Measurements from ENCODE around the gene C17orf67. TPM values are rescaled to one million over a fixed set of nuclear protein-coding genes. Genes with fewer than 3 reads are reported as not detected.

C17orf67 gene
- total and polyA plus RNA-seq, 4 donors, result 0.19 to 1.4 (median 0.78) TPM

DNA sequence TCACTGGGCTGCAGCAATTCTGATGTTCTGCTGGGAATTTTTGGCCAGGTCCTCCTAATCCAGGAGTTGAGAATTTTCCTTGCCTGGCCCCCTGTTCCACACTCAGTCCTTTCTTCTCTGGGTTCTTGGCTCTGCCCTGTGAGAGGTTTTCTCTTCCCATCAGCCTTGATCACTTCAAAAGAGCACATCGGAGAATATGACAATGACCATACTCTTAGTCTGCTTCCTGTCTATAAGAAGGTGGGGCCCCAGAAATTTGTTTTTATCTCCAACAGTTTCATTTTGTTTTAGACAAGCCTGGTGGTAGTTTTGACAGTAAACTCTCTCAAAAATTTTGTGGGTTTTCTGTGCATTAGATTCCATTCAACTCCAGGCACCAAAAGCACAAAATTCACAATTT, 70.7 kb downstream of the C17orf67 start:
- peaks cover 0 to 4% (median 0%) of the 10 kb centered on the region in 4 donors for H3K27me3 ChIP-seq (ENCODE audit: control insufficient read depth in 4 of 4, insufficient read depth in 4 of 4, low read length in 3 of 4)
- WGBS, result 75% methylated on average over 1 of the region's 1 CpG
- no peak for DNase-seq (ENCODE audit: low spot score)

More for the DNA sequence above, 70.7 kb downstream of the C17orf67 start:
- H3K9me3 ChIP-seq (ENCODE audit: control insufficient read depth in 4 of 4, low read length in 3 of 4), result no peaks in the 10 kb centered on the region
- no peak overlapping the region for H3K4me3 ChIP-seq (ENCODE audit: low read depth in 1 of 3, low read length in 3 of 3)
- no peak overlapping the region for H3K9ac ChIP-seq (ENCODE audit: low read depth in 1 of 2, low read length in 2 of 2)
- H3K36me3 ChIP-seq (ENCODE audit: control insufficient read depth in 4 of 4, insufficient read depth in 3 of 4, low read depth in 1 of 4, low read length in 3 of 4), result no peaks in the 10 kb centered on the region
- no peak overlapping the region for H3K27ac ChIP-seq (ENCODE audit: low read depth in 1 of 2, low read length in 2 of 2)
- no peaks in the 10 kb centered on the region for H3K4me1 ChIP-seq (ENCODE audit: control insufficient read depth in 4 of 4, insufficient read depth in 4 of 4, low read length in 3 of 4)
- TF ChIP-seq NR2F2 (IDR thresholded peaks at IDR 0.05) (no peak), ATF3 (IDR thresholded peaks at IDR 0.05) (no peak), YY1 (IDR thresholded peaks at IDR 0.05) (no peak), EGR1 (IDR thresholded peaks at IDR 0.05; ENCODE audit: low read depth in 2 of 2) (no peak), ZBTB33 (IDR thresholded peaks at IDR 0.05) (no peak), FOXA2 (IDR thresholded peaks at IDR 0.05) (no peak), RAD21 (IDR thresholded peaks at IDR 0.05) (no peak), REST (IDR thresholded peaks at IDR 0.05) (no peak), SP1 (IDR thresholded peaks at IDR 0.05) (no peak), RXRA (IDR thresholded peaks at IDR 0.05) (no peak), FOXA1 (IDR thresholded peaks at IDR 0.05) (no peak), JUND (IDR thresholded peaks at IDR 0.05) (no peak), HNF4G (IDR thresholded peaks at IDR 0.05) (no peak), HNF4A (conservative IDR thresholded peaks at IDR 0.05) (no peak), GABPA (IDR thresholded peaks at IDR 0.05 in 1 of 2, conservative IDR thresholded peaks at IDR 0.05 in 1 of 2) (no peak), TAF1 (conservative IDR thresholded peaks at IDR 0.05) (no peak)
- TF ChIP-seq, protein P1, sequence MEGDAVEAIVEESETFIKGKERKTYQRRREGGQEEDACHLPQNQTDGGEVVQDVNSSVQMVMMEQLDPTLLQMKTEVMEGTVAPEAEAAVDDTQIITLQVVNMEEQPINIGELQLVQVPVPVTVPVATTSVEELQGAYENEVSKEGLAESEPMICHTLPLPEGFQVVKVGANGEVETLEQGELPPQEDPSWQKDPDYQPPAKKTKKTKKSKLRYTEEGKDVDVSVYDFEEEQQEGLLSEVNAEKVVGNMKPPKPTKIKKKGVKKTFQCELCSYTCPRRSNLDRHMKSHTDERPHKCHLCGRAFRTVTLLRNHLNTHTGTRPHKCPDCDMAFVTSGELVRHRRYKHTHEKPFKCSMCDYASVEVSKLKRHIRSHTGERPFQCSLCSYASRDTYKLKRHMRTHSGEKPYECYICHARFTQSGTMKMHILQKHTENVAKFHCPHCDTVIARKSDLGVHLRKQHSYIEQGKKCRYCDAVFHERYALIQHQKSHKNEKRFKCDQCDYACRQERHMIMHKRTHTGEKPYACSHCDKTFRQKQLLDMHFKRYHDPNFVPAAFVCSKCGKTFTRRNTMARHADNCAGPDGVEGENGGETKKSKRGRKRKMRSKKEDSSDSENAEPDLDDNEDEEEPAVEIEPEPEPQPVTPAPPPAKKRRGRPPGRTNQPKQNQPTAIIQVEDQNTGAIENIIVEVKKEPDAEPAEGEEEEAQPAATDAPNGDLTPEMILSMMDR (IDR thresholded peaks at IDR 0.05; ENCODE audit: low read depth, low read length, missing input control), result no peak
- TF ChIP-seq, protein P2, sequence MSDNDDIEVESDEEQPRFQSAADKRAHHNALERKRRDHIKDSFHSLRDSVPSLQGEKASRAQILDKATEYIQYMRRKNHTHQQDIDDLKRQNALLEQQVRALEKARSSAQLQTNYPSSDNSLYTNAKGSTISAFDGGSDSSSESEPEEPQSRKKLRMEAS (IDR thresholded peaks at IDR 0.05), result no peak
